Measurements from ENCODE around the gene GATB. TPM values are rescaled to one million over a fixed set of nuclear protein-coding genes. Genes with fewer than 3 reads are reported as not detected.

Gene GATB
- total RNA-seq, 1 donor from 2014 or later: 20.9 TPM

DNA sequence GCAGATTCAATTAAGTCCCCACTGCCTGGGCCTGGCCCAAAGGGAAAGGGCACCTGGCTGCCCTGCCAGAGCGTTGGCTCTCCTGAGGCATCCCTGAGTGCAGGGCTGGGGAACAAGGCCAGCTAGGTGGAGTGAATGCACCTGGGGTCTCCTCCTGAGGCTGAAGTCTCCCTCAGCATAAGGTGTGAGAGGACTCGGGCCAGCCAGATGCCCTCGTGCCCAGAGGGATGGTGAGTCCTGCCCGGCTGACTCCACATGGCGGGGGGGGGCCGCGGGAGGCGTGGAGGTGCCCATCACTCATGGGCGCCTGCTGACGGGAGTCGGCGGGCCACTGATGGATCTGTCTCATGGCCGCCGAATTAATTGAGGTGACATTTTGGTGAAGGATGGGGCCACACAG, 87.8 kb downstream of the GATB start:
- DNase-seq (ENCODE audit: low read depth): no peak
- TF ChIP-seq, protein P1, sequence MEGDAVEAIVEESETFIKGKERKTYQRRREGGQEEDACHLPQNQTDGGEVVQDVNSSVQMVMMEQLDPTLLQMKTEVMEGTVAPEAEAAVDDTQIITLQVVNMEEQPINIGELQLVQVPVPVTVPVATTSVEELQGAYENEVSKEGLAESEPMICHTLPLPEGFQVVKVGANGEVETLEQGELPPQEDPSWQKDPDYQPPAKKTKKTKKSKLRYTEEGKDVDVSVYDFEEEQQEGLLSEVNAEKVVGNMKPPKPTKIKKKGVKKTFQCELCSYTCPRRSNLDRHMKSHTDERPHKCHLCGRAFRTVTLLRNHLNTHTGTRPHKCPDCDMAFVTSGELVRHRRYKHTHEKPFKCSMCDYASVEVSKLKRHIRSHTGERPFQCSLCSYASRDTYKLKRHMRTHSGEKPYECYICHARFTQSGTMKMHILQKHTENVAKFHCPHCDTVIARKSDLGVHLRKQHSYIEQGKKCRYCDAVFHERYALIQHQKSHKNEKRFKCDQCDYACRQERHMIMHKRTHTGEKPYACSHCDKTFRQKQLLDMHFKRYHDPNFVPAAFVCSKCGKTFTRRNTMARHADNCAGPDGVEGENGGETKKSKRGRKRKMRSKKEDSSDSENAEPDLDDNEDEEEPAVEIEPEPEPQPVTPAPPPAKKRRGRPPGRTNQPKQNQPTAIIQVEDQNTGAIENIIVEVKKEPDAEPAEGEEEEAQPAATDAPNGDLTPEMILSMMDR (conservative IDR thresholded peaks at IDR 0.05; ENCODE audit: low read depth, low read length): no peak
- no peak overlapping the region for H3K4me3 ChIP-seq (ENCODE audit: low read depth, low read length)

DNA sequence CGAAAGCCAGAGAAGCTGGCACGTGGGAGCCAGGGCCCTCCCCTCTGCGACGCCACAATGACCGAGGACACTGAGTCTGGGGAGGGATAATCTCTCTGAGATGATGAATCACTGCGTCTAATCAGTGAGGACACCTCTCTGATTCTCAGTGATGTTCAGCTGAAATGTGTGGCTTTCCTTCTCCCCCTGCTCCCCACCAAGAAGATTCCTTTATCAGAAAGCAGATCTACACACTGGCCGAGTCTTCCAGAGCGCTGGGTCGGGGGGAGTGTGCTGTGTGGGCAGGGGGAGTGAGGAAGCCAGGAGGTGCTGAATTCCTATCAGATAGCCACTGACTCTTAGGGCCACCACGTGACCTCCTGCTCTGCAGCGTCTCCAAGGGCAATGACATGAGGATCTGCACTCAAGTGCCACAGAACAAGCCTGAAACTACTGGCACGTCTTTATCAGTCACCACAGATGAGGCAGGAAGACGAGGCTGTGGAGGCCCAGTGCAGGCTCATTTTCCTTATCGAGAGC, 89.2 kb downstream of the GATB start:
- H3K4me3 ChIP-seq (ENCODE audit: low read depth, low read length): no peak overlapping the region
- DNase-seq (ENCODE audit: low read depth): no peak
- TF ChIP-seq, protein P1 (conservative IDR thresholded peaks at IDR 0.05; ENCODE audit: low read depth, low read length): no peak

DNA sequence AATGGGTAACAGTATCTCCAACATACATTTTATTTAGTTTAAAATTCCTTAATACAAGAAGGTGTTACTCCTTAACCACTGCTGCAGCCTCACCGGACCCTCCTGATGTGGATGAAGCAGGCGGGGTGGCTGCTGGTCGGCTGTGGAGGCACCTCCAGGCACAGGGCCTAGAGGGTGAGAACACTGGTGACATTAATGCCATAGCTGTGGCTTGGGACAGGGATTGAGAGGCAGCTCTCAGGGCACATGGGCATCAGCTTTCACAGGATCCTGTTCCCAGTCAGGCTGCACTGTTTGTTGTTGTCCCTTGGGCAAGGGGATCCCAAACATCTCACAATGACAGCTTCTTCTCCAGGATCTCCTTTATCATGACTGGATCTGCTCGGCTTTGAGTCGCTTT, 90.0 kb downstream of the GATB start:
- TF ChIP-seq, protein P1 (conservative IDR thresholded peaks at IDR 0.05; ENCODE audit: low read depth, low read length): no peak
- no peak for DNase-seq (ENCODE audit: low read depth)
- no peak overlapping the region for H3K4me3 ChIP-seq (ENCODE audit: low read depth, low read length)

DNA sequence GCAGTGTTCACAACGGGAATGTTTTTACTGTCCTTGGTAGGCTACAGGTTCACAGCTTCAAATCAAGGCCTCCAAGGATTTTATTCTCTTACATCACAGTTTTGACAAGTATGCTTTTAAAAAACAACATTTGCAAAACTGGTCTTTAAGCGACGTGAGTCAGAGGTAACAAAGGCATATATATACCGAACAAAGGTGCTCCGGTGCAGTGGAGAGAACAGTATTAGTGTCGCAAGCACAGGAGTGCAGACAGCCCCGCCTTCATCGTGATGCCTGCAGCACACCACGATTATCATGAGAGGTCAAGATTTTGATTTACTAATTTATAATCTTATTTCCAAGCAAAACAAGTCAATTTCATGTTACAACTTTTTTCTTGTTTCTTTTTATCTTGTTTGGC, 90.8 kb downstream of the GATB start:
- H3K4me3 ChIP-seq (ENCODE audit: low read depth, low read length): no peak overlapping the region
- TF ChIP-seq, protein P1 (conservative IDR thresholded peaks at IDR 0.05; ENCODE audit: low read depth, low read length): no peak
- DNase-seq (ENCODE audit: low read depth): no peak

DNA sequence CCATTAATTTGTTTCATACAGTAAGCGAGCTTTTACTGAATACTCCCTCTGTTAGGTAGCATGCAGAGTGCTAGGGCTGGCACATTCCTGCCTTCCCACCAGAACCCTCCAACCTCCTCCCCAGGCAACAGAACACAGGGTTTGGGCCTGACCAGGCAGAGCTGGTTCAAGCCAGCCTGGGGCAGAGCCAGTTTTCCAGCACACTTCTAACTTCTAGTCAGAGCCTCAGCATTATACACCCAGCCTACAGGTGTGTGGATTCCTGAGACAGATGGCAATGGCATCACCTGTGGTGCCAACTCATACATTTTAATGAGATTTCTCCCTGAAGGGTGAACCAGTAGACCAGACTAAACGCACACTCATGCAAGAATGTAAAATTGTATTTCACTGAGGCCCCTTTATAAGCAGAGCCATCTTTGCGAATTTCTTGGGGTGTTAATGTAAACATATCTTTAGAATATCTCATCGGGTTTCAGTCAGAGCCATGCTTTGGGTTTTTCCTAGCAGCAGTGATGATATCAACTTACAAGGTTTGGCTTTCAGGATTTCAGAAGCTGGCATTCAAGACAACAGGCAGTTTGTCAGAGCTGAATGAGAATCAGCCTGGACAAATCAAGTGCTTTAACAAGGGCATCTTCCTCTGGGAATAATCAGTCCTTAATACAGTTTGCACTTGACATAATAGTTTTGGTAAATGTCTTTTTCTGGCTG, 92.0 kb downstream of the GATB start:
- no peak for DNase-seq (ENCODE audit: low read depth)
- TF ChIP-seq, protein P1 (conservative IDR thresholded peaks at IDR 0.05; ENCODE audit: low read depth, low read length): no peak

DNA sequence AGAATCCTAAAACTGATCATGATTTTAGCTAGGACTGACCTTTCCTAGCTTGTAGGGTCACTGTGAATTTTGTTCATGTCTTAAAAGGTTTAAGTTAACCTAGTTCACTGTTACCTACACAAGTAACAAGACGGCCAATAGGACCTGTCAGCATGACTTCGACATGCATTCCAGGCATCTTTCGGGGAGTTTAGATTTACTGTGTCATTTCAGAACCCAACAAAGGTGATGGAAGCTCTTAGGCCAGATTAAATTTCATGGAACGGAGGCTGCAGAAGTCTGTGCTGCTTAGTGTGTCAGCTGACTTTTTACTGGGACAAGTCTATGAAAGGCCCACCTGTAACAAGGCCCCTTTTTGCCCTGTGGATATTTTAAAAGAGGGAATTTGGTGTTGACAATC, 93.1 kb downstream of the GATB start:
- no peak for DNase-seq (ENCODE audit: low read depth)
- TF ChIP-seq, protein P1 (conservative IDR thresholded peaks at IDR 0.05; ENCODE audit: low read depth, low read length): no peak
- H3K4me3 ChIP-seq (ENCODE audit: low read depth, low read length): no peak overlapping the region

More for the DNA sequence above, 92.0 kb downstream of the GATB start:
- H3K4me3 ChIP-seq (ENCODE audit: low read depth, low read length): no peak overlapping the region

DNA sequence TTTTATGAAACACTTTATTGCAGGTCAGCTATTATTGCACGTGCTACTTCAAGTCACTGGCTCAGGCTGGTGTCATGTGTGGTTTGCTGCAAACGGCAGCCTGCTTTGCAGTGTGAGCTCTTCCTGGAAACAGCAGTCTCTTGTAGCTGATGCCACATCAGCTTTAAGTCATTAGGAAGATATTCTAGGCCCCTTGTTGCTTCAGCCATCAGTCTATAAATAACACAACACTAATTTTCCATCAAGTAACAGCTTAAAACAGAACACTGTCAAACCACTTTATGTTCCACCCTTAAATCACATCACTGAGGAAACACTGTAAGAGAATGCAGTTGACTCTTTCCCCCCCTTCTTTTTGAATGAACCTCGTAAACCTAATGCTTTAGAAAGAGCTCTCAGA, 93.8 kb downstream of the GATB start:
- TF ChIP-seq, protein P1 (conservative IDR thresholded peaks at IDR 0.05; ENCODE audit: low read depth, low read length): no peak
- DNase-seq (ENCODE audit: low read depth): no peak
- H3K4me3 ChIP-seq (ENCODE audit: low read depth, low read length): no peak overlapping the region
